Measurements from ENCODE around the gene OR5AU1.

OR5AU1 gene

DNA sequence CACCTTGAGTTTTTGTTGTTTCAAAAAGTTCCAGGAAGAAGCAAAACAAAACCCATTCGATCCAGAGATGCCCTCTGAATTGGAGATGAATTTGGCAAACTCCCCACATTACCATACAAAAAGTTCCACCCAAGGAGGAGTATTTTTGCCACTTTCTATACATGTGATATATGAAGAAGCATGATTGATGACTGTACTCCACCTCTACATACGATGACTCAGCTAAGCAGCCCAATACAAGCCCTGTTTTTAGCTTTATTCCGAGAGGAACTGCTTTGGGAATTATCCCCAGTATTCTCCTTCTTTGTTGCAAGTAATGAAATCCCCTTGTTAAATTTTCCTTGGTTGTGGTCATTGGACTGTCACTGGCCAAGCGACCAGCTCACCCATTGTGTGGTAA is 43.6 kb downstream of the OR5AU1 start:
- no peaks in the 10 kb centered on the region for H3K4me1 ChIP-seq (ENCODE audit: control insufficient read depth, insufficient read depth, low read length)
- no peak overlapping the region for H3K9ac ChIP-seq (ENCODE audit: low read length)
- H3K27ac ChIP-seq (ENCODE audit: low read depth, low read length) = no peak overlapping the region
- H3K27me3 ChIP-seq (ENCODE audit: control insufficient read depth, insufficient read depth, low read length) = no peaks in the 10 kb centered on the region
- H3K4me3 ChIP-seq (ENCODE audit: low read length) = no peak overlapping the region
- no peaks in the 10 kb centered on the region for H3K36me3 ChIP-seq (ENCODE audit: control insufficient read depth, insufficient read depth, low read length)

DNA sequence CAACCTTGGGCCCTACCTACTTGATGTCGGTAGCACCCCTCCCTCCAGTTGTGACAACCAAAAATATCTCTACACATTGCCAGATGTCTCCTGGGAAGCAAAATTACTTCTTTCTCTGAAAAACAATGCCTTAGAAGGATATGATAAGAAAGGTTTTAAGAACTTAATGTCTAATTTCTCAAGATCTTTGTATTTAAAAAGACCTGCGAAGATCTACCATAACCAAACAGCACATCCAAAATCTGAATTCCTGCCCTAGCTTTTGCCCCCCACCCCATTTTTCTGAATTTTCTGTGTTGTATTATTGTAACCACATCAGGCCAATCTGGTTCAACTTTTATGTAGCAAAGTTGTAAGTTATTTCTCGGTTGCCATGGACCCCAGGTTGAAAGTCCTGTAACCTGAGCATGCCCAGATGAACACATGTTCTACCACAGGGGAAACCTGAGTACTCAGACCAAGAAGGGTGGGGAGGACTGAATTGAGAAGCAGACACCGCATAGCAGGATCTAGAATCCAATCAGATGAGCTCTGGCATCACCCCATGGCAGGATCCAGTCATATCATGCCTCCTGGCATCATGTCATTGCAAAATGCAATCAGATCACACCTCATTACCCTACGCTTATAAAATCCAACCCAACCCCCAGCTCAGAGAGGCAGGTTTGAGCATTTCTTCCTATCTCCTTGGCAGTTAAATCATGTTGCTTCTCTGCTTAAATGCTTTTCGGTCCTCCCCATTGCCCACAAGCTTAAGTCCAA is 46.3 kb downstream of the OR5AU1 start:
- no peak overlapping the region for H3K9ac ChIP-seq (ENCODE audit: low read length)
- no peaks in the 10 kb centered on the region for H3K27me3 ChIP-seq (ENCODE audit: control insufficient read depth, insufficient read depth, low read length)
- H3K36me3 ChIP-seq (ENCODE audit: control insufficient read depth, insufficient read depth, low read length) = no peaks in the 10 kb centered on the region
- peaks cover 6% of the 10 kb centered on the region for H3K4me1 ChIP-seq (ENCODE audit: control insufficient read depth, insufficient read depth, low read length)
- H3K4me3 ChIP-seq (ENCODE audit: low read length) = no peak overlapping the region
- no peak overlapping the region for H3K27ac ChIP-seq (ENCODE audit: low read depth, low read length)

DNA sequence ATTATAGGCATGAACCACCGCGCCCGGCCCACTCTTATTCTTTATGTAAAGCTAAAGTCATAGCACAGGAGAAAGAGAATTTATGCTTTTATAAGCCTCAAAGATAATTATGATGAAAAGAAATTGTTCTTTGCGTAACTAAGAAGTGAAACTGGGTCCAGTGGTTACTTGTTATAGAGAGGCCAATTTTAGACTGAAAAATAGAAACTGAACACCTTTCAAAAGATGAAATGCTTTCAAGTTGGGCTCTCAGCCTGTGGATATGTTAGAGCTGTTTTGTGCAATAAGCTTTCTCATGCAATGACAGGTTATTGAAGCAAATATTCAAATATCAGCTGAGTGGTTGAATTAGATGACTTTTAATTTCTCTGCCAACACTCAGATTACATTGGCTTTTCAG is 47.1 kb downstream of the OR5AU1 start:
- no peaks in the 10 kb centered on the region for H3K36me3 ChIP-seq (ENCODE audit: control insufficient read depth, insufficient read depth, low read length)
- H3K27ac ChIP-seq (ENCODE audit: low read depth, low read length) = no peak overlapping the region
- H3K4me3 ChIP-seq (ENCODE audit: low read length) = no peak overlapping the region
- no peak overlapping the region for H3K9ac ChIP-seq (ENCODE audit: low read length)
- no peaks in the 10 kb centered on the region for H3K27me3 ChIP-seq (ENCODE audit: control insufficient read depth, insufficient read depth, low read length)
- peaks cover 9% of the 10 kb centered on the region for H3K4me1 ChIP-seq (ENCODE audit: control insufficient read depth, insufficient read depth, low read length)

DNA sequence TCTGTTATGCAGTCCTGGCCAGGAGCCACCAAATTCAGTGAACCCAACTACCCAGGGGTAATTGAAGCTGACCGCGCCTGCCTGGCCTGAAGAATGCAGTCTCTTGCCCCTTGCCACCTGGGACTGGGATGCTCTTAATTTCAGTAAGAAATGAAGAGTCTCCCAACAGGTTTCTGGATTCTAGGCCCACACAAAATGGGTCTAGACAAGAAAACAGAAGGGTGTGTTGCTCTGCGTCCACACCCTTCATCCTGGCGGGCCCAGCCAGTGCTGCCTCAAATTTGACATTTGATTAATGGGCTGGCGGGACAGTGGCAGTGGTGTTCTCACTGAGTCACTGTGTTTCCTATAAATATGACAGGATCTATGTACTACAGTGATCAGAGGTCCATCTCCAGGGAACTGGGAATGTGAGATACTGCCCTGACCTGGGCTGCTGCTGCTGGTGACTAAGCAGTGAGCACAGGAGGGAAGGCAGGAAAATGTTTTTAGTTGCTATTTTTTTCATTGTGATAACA is 48.5 kb downstream of the OR5AU1 start:
- peaks cover 15% of the 10 kb centered on the region for H3K4me1 ChIP-seq (ENCODE audit: control insufficient read depth, insufficient read depth, low read length)

DNA sequence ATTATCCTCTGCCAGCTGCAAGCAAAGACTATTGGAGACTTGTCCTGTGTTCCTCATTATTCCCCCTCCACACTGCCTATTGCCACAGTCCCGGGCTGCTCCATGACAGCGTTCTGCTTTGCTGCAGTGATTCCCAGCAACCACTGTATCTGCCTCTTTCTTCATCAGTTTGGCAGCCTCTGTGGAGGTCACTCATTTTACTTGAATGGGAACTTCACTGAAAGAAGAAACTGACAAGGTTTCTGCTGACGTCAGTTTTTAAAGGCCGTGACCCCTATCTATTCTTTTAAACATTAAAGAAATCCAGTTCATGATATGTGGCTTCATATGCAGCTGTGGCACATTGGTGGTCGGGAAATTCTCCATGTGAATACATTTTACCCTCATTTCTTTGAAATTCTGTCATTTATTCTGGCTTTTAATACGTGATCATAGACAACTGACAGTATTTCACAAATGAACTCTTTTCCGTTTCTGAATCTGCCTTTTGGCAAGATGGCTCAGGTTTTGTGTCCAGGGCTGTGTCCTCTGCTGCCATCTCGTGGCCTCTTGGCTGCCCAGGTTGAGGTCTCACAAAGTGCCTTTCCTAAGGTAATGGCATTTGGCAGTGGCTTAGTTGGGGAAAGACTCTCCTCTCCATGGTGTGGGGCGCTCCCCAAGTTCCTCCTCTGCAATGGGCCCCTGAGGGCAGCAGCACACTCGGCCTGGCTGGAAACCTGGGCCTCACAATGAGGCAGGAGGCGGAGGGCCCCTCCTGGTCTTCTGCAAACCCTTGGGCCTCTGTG is 49.2 kb downstream of the OR5AU1 start:
- Histone ChIP-seq H3K4me1 (ENCODE audit: control insufficient read depth, insufficient read depth, low read length) (peaks cover 15% of the 10 kb centered on the region), H3K27me3 (ENCODE audit: control insufficient read depth, insufficient read depth, low read length) (no peaks in the 10 kb centered on the region), H3K9ac (ENCODE audit: low read length) (peak overlapping the region; percentile 24), H3K36me3 (ENCODE audit: control insufficient read depth, insufficient read depth, low read length) (no peaks in the 10 kb centered on the region), H3K4me3 (ENCODE audit: low read length) (peak overlapping the region; percentile 23), H3K27ac (ENCODE audit: low read depth, low read length) (no peak overlapping the region)

More for the DNA sequence above, 48.5 kb downstream of the OR5AU1 start:
- Histone ChIP-seq H3K9ac (ENCODE audit: low read length) (no peak overlapping the region), H3K27ac (ENCODE audit: low read depth, low read length) (no peak overlapping the region), H3K27me3 (ENCODE audit: control insufficient read depth, insufficient read depth, low read length) (no peaks in the 10 kb centered on the region), H3K4me3 (ENCODE audit: low read length) (no peak overlapping the region), H3K36me3 (ENCODE audit: control insufficient read depth, insufficient read depth, low read length) (no peaks in the 10 kb centered on the region)

DNA sequence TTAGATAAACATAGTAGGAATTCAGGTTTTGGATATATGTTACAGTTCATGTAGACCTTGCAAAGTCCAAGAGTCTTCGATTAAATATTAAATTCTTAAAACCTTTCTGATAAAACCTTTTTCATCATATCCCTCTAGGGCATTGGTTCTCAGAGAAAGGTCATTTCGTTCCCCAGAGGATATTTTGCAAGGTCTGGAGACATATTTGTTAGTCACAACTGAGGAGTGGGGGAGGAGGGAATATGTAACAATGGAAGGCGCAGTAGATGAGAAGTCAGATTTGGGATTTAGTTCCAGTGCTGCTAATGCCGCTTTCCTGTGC is 49.7 kb downstream of the OR5AU1 start:
- Histone ChIP-seq H3K4me1 (ENCODE audit: control insufficient read depth, insufficient read depth, low read length) (peaks cover 15% of the 10 kb centered on the region), H3K9ac (ENCODE audit: low read length) (peak overlapping the region; percentile 24), H3K36me3 (ENCODE audit: control insufficient read depth, insufficient read depth, low read length) (no peaks in the 10 kb centered on the region), H3K27me3 (ENCODE audit: control insufficient read depth, insufficient read depth, low read length) (no peaks in the 10 kb centered on the region), H3K4me3 (ENCODE audit: low read length) (no peak overlapping the region), H3K27ac (ENCODE audit: low read depth, low read length) (no peak overlapping the region)

DNA sequence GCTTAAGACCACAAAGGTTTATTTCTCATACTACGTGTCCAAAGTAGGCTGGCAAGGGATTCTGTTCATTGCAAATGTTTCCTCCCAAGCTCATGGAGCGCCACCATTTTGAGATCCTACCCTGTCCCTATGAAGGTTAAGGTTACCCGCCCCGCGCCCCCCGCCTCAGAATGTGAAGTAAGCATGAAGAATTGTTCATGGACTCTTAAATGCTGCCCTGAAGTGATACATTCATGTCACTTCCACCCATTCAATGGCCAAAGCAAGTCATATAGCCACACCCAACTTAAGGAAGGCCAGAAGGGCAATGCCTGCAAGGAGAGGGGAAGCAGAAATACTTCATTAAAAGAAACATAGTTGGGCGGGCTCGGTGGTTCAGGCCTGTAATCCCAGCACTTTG is 50.8 kb downstream of the OR5AU1 start:
- H3K27ac ChIP-seq (ENCODE audit: low read depth, low read length) = peak overlapping the region; percentile 99
- H3K4me1 ChIP-seq (ENCODE audit: control insufficient read depth, insufficient read depth, low read length) = peaks cover 15% of the 10 kb centered on the region
- H3K4me3 ChIP-seq (ENCODE audit: low read length) = peak overlapping the region; percentile 79
- no peaks in the 10 kb centered on the region for H3K27me3 ChIP-seq (ENCODE audit: control insufficient read depth, insufficient read depth, low read length)
- no peaks in the 10 kb centered on the region for H3K36me3 ChIP-seq (ENCODE audit: control insufficient read depth, insufficient read depth, low read length)
- no peak overlapping the region for H3K9ac ChIP-seq (ENCODE audit: low read length)
